Hypothalamus (tissue), 51 donors: Measurements from ENCODE around the gene GIGYF2.
"Not testable (repeated sequence)": the region's sequence is repeated elsewhere in the genome, so short reads cannot be mapped to it uniquely, and the experiment has no call there.

Source experiments
- DNase-seq, 51 donors: peaks; one replicate each; lab custom pipeline; 2025; lab: John Stamatoyannopoulos, UW

The GIGYF2 gene

DNA sequence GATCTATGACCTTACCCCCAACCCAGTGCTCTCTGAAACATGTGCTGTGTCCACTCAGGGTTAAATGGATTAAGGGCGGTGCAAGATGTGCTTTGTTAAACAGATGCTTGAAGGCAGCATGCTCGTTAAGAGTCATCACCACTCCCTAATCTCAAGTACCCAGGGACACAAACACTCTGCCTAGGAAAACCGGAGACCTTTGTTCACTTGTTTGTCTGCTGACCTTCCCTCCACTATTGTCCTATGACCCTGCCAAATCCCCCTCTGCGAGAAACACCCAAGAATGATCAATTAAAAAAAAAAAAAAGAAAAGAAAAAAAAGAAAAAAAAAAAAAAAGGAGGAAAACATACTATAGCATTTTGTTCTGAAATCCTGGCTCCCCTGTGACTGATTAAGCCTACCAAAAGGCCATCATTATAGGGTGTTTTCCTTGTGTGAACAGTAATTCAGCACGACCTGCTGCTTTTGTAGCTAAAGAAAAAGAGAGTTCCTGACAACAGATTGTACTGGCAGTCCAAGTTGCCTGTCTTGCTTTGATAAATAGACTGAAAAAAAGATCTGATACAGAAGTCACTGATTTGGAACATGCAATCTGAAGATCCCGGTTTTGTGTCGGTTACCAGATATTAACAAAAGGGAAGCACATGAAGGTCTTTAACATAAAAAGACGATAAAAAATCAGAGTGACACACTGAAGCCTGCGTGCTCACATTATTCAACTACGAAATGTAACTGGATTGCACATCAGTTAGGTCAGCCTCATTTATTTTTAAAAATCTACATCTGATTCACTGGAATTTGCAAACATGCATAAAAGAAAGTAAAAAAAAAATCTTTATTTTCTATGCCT, 210.0 kb downstream of the GIGYF2 start:
- DNase-seq = not testable (repeated sequence)

DNA sequence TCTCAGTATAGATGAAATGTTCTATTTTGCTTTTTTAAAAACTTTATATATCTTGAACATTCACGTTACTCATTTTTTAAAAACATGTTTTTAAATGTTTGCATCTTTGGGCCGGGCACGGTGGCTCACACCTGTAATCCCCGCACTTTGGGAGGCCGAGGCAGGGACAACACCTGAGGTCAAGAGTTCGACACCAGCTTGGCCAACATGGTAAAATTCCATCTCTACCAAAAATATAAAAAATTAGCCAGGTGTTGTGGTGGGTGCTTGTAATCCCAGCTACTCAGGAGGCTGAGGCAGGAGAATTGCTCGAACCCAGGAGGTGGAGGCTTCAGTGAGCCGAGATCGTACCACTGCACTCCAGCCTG, 210.6 kb downstream of the GIGYF2 start:
- not testable (repeated sequence) for DNase-seq

DNA sequence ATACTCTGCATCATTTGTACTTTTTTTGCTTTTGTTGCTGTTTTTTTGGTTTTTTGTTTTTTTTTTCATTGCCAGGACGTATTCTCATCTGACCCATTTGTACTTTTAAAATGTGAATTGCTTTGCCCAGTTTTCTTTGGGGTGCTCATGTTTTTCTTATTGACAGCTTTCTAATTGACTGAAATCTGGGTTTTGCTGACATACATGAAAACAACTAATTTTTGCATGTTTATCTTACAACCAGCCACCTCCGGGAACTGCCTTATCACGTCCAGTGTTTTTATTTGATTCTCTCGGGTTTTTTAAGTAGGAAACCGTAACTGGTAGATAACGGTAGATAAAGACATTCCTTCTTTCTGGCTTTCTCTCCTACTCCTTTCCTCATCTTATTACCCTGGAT, 211.6 kb downstream of the GIGYF2 start:
- no peak for DNase-seq
